ENCODE data around the gene SLC25A6. TPM values are rescaled to one million over a fixed set of nuclear protein-coding genes. Genes with fewer than 3 reads are reported as not detected.

SLC25A6 gene
- total RNA-seq, 2 donors from 2014 or later = 252 to 358 TPM

- intact Hi-C loops (cut with DNase I) = no loop called here
- no peak overlapping the region for H3K27ac ChIP-seq
- H3K4me3 ChIP-seq = no peak overlapping the region
- 95% methylated on average over 43 of the region's 43 CpGs for WGBS
- no peaks in the 10 kb centered on the region for H3K27me3 ChIP-seq (replicated peaks; ENCODE audit: insufficient read depth)
- no peak for TF ChIP-seq POLR2AphosphoS5 (IDR thresholded peaks at IDR 0.05)
- no peak for TF ChIP-seq CTCF (IDR thresholded peaks at IDR 0.05)
- no peak for TF ChIP-seq POLR2A (IDR thresholded peaks at IDR 0.05)
- H3K4me1 ChIP-seq (replicated peaks) = peaks cover 7% of the 10 kb centered on the region
- no peaks in the 10 kb centered on the region for H3K9me3 ChIP-seq
- no peak for DNase-seq (ENCODE audit: low spot score)
- peaks cover 34 to 54% of the 10 kb centered on the region in 2 donors for H3K36me3 ChIP-seq
Observed at GRCh38 chrX:1387141-1387776, 4.7 kb downstream of the SLC25A6 start.

DNA sequence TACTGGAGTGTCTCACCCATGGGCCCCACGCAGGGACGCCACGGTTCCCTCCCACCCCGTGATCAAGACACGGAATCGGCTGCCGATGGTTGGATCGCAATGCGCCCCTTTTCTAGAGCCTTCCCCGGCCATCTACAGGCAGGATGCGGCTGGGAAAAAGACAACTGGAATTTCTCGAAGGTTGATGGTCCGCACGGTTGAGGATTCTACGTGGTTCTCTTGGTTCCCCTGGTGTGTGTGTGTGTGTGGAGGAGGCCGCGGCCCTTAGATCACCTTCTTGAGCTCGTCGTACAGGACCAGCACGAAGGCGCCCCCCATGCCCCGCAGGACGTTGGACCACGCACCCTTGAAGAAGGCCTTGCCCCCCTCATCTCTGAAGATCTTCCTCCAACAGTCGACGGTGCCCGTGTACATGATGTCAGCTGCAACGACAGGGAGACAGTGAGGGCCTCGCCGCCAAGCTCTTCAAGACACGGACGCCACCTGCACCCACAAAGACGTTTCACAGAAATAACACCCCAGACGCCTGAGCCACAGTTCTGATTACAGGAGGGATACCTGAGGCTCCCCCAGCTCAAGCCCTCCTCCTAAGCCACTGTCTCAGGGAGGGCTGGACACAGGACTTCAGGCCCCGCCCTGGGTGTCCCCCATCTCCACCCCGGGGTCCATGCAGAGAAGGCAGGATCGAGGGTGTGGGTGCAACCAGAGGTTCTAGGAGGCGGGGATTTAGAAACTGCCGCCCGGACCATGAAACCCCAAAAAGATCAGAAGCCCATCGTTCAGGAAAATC is 5.4 kb downstream of the SLC25A6 start:
- DNase-seq (ENCODE audit: low spot score) = no peak
- Histone ChIP-seq H3K9me3 (no peaks in the 10 kb centered on the region), H3K36me3 (peaks cover 34 to 54% of the 10 kb centered on the region in 2 donors), H3K27ac (no peak overlapping the region), H3K4me3 (no peak overlapping the region), H3K4me1 (replicated peaks) (peaks cover 7% of the 10 kb centered on the region), H3K27me3 (replicated peaks; ENCODE audit: insufficient read depth) (no peaks in the 10 kb centered on the region)
- WGBS = 96% methylated on average over 39 of the region's 41 CpGs
- TF ChIP-seq CTCF (IDR thresholded peaks at IDR 0.05) = no peak
- no peak for TF ChIP-seq POLR2AphosphoS5 (IDR thresholded peaks at IDR 0.05)
- TF ChIP-seq POLR2A (IDR thresholded peaks at IDR 0.05) = no peak
- intact Hi-C loops (cut with DNase I) = no loop called here

GRCh38 chrX:1385253-1386223 is 6.4 kb downstream of the SLC25A6 start:
- no peak for DNase-seq (ENCODE audit: low spot score)
- WGBS = 95% methylated on average over 36 of the region's 36 CpGs
- Histone ChIP-seq H3K4me1 (replicated peaks) (peaks cover 4% of the 10 kb centered on the region), H3K9me3 (no peaks in the 10 kb centered on the region), H3K27me3 (replicated peaks; ENCODE audit: insufficient read depth) (no peaks in the 10 kb centered on the region), H3K4me3 (no peak overlapping the region), H3K27ac (no peak overlapping the region), H3K36me3 (peaks cover 34 to 53% of the 10 kb centered on the region in 2 donors)
- intact Hi-C loops (cut with DNase I) = no loop called here
- no peak for TF ChIP-seq CTCF (IDR thresholded peaks at IDR 0.05)
- no peak for TF ChIP-seq POLR2AphosphoS5 (IDR thresholded peaks at IDR 0.05)
- TF ChIP-seq POLR2A (IDR thresholded peaks at IDR 0.05) = no peak

GRCh38 chrX:1384658-1385252 is 7.2 kb downstream of the SLC25A6 start:
- TF ChIP-seq CTCF (IDR thresholded peaks at IDR 0.05) (no peak), POLR2A (IDR thresholded peaks at IDR 0.05) (no peak), POLR2AphosphoS5 (IDR thresholded peaks at IDR 0.05) (no peak)
- H3K36me3 ChIP-seq = peaks cover 34 to 45% of the 10 kb centered on the region in 2 donors
- intact Hi-C loops (cut with DNase I) = no loop called here
- no peak overlapping the region for H3K4me3 ChIP-seq
- no peaks in the 10 kb centered on the region for H3K9me3 ChIP-seq
- H3K27ac ChIP-seq = no peak overlapping the region
- DNase-seq (ENCODE audit: low spot score) = no peak
- 88% methylated on average over 18 of the region's 18 CpGs for WGBS
- no peaks in the 10 kb centered on the region for H3K4me1 ChIP-seq (replicated peaks)
- H3K27me3 ChIP-seq (replicated peaks; ENCODE audit: insufficient read depth) = no peaks in the 10 kb centered on the region

Measured in prostate gland (tissue), 2 donors.